D721Med (cell line): ENCODE measurements around the gene PEAR1.
"Not testable (repeated sequence)": the region's sequence is repeated elsewhere in the genome, so short reads cannot be mapped to it uniquely, and the experiment has no call there.

Experiments used
- DNase-seq: peaks from one replicate; pipeline ENCODE4 v3.0.0; 2011; ENCODE audit warnings: low spot score; ENCODE audit not compliant: insufficient read length
- FAIRE-seq: peaks from 2 replicates; lab custom pipeline; 2011; peaks lifted over from hg19 to GRCh38; lab: Jason Lieb, UNC
- CTCF ChIP-seq: IDR thresholded peaks from 2 replicates; pipeline ENCODE4 v1.5.1; 2012; ENCODE audit warnings: mild to moderate bottlenecking, control low read depth; ENCODE audit not compliant: insufficient read depth; ENCODE audit errors: missing control alignments

PEAR1 gene

GRCh38 chr1:156925154-156926010 lies 31.9 kb downstream of the PEAR1 start:
- no peak for FAIRE-seq
- TF ChIP-seq CTCF = no peak
- no peak for DNase-seq

GRCh38 chr1:156926175-156926574 lies 32.7 kb downstream of the PEAR1 start:
- DNase-seq = no peak
- TF ChIP-seq CTCF = no peak
- FAIRE-seq = no peak

GRCh38 chr1:156926695-156927094 lies 33.2 kb downstream of the PEAR1 start:
- DNase-seq, FAIRE-seq: not testable (repeated sequence)

- no peak for FAIRE-seq
- peak; percentile 84 for TF ChIP-seq CTCF
- peak; percentile 86 for DNase-seq
These were observed 33.9 kb downstream of the PEAR1 start for GRCh38 chr1:156927215-156928042.

- no peak for DNase-seq
- TF ChIP-seq CTCF = no peak
- no peak for FAIRE-seq
These were observed 34.6 kb downstream of the PEAR1 start for GRCh38 chr1:156928043-156928602.

- no peak for DNase-seq
- no peak for FAIRE-seq
- no peak for TF ChIP-seq CTCF
These were observed 36.2 kb downstream of the PEAR1 start for GRCh38 chr1:156929596-156930238.

GRCh38 chr1:156930483-156930882 lies 37.0 kb downstream of the PEAR1 start:
- TF ChIP-seq CTCF = no peak
- no peak for DNase-seq
- no peak for FAIRE-seq
